ENCODE data around the gene TNC. TPM values are rescaled to one million over a fixed set of nuclear protein-coding genes. Genes with fewer than 3 reads are reported as not detected.

Gene TNC
- total RNA-seq, 2 donors from 2014 or later = 1.6 to 4.2 TPM

DNA sequence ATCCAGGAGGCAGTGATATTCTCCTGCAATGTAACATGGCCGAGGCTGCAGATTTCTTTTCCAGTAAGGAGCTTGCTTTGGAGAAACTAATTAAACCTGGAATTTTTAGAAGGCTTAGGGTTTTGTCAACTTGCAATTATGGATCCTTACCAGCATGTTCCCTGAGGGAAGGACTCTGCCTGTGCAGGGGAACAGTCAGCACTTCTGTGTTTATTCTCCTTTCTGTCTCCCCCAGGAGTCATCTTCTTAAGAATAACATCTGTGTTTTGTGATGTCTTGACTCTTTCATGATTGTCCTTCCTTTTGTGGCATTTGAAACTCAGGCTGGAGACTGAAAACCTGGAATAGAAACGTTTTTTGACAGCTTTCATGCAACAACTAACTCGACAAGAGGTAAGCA lies 107.1 kb downstream of the TNC start:
- Histone ChIP-seq H3K4me3 (no peak overlapping the region), H3K36me3 (replicated peaks in 1 of 2; ENCODE audit: insufficient read depth in 1 of 2, low read depth in 2 of 2) (no peaks in the 10 kb centered on the region), H3K27ac (no peak overlapping the region), H3K4me1 (no peaks in the 10 kb centered on the region), H3K27me3 (no peaks in the 10 kb centered on the region), H3K9me3 (no peaks in the 10 kb centered on the region)
- DNase-seq (no peak), ATAC-seq (no peak)
- intact Hi-C loops (cut with DNase I) = loop anchor here (5.0 to 10.0 kb wide), 3 partner anchors 96 to 346 kb away; no protein-coding TSS in a partner anchor
- WGBS, 2 donors = 50% methylated on average over 3 of the region's 3 CpGs
- no peak for TF ChIP-seq POLR2A (IDR thresholded peaks at IDR 0.05)
- TF ChIP-seq, protein P1, sequence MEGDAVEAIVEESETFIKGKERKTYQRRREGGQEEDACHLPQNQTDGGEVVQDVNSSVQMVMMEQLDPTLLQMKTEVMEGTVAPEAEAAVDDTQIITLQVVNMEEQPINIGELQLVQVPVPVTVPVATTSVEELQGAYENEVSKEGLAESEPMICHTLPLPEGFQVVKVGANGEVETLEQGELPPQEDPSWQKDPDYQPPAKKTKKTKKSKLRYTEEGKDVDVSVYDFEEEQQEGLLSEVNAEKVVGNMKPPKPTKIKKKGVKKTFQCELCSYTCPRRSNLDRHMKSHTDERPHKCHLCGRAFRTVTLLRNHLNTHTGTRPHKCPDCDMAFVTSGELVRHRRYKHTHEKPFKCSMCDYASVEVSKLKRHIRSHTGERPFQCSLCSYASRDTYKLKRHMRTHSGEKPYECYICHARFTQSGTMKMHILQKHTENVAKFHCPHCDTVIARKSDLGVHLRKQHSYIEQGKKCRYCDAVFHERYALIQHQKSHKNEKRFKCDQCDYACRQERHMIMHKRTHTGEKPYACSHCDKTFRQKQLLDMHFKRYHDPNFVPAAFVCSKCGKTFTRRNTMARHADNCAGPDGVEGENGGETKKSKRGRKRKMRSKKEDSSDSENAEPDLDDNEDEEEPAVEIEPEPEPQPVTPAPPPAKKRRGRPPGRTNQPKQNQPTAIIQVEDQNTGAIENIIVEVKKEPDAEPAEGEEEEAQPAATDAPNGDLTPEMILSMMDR (IDR thresholded peaks at IDR 0.05) = no peak

- ATAC-seq = no peak
- intact Hi-C loops (cut with DNase I) = no loop called here
Observed at GRCh38 chr9:115008536-115009270, 109.3 kb downstream of the TNC start.

GRCh38 chr9:115006660-115007059 lies 111.3 kb downstream of the TNC start:
- intact Hi-C loops (cut with DNase I) = no loop called here
- Histone ChIP-seq H3K36me3 (replicated peaks in 1 of 2; ENCODE audit: insufficient read depth in 1 of 2, low read depth in 2 of 2) (no peaks in the 10 kb centered on the region), H3K27ac (no peak overlapping the region), H3K9me3 (no peaks in the 10 kb centered on the region), H3K27me3 (no peaks in the 10 kb centered on the region), H3K4me1 (no peaks in the 10 kb centered on the region), H3K4me3 (no peak overlapping the region)
- no peak for ATAC-seq
- 79 to 87% methylated on average over 3 of the region's 3 CpGs for WGBS, 2 donors
- TF ChIP-seq, protein P1 (IDR thresholded peaks at IDR 0.05) = no peak
- TF ChIP-seq POLR2A (IDR thresholded peaks at IDR 0.05) = no peak
- peak in 1 of 4 donors; percentile 39 for DNase-seq

More at GRCh38 chr9:115008536-115009270, 109.3 kb downstream of the TNC start:
- Histone ChIP-seq H3K4me3 (no peak overlapping the region), H3K27ac (no peak overlapping the region), H3K9me3 (no peaks in the 10 kb centered on the region), H3K27me3 (no peaks in the 10 kb centered on the region), H3K4me1 (no peaks in the 10 kb centered on the region), H3K36me3 (replicated peaks in 1 of 2; ENCODE audit: insufficient read depth in 1 of 2, low read depth in 2 of 2) (no peaks in the 10 kb centered on the region)
- TF ChIP-seq, protein P1 (IDR thresholded peaks at IDR 0.05) = no peak
- no peak for TF ChIP-seq POLR2A (IDR thresholded peaks at IDR 0.05)
- DNase-seq = peak in 1 of 4 donors; percentile 56
- WGBS, 2 donors = 49 to 63% methylated on average over 7 of the region's 7 CpGs

DNA sequence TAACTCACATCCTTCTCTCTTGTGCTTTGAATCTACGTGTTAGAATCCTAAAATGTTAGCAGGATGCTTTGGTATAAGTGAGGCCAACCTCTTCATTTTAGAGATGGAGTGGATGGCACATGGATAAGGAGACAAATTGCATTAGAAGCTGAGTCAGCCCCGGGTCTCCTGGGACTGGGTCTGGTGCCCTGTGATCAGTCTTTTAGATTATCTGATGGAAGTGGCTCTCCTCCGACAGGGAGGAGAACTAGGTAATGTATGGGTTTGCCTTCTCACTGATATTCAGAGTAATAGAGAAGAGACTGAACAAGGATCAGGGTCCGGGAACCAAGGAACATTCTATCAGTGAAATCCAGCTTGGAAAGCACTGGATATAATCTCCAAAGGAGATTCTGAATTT lies 112.6 kb downstream of the TNC start:
- Histone ChIP-seq H3K27ac (no peak overlapping the region), H3K36me3 (replicated peaks in 1 of 2; ENCODE audit: insufficient read depth in 1 of 2, low read depth in 2 of 2) (no peaks in the 10 kb centered on the region), H3K9me3 (no peaks in the 10 kb centered on the region), H3K4me3 (no peak overlapping the region), H3K4me1 (no peaks in the 10 kb centered on the region), H3K27me3 (no peaks in the 10 kb centered on the region)
- DNase-seq = no peak
- ATAC-seq = no peak
- intact Hi-C loops (cut with DNase I) = no loop called here
- TF ChIP-seq POLR2A (IDR thresholded peaks at IDR 0.05) = no peak
- 54 to 66% methylated on average over 4 of the region's 4 CpGs for WGBS, 2 donors

- 48 to 58% methylated on average over 2 of the region's 2 CpGs for WGBS, 2 donors
- Histone ChIP-seq H3K27ac (no peak overlapping the region), H3K27me3 (no peaks in the 10 kb centered on the region), H3K4me1 (no peaks in the 10 kb centered on the region), H3K9me3 (no peaks in the 10 kb centered on the region), H3K36me3 (replicated peaks in 1 of 2; ENCODE audit: insufficient read depth in 1 of 2, low read depth in 2 of 2) (no peaks in the 10 kb centered on the region), H3K4me3 (no peak overlapping the region)
- intact Hi-C loops (cut with DNase I) = no loop called here
- no peak for TF ChIP-seq POLR2A (IDR thresholded peaks at IDR 0.05)
- TF ChIP-seq, protein P1 (IDR thresholded peaks at IDR 0.05) = no peak
- no peak for ATAC-seq
- no peak for DNase-seq
Observed at GRCh38 chr9:115004545-115004944, 113.4 kb downstream of the TNC start.
